Measurements from ENCODE around the gene PARD6G.

- TF ChIP-seq POLR2A (IDR thresholded peaks at IDR 0.05): no peak
- TF ChIP-seq POLR2AphosphoS5 (IDR thresholded peaks at IDR 0.05): no peak
Measured at GRCh38 chr18:80166725-80167124, 80.6 kb downstream of the PARD6G start.
